Ectodermal cell (in vitro differentiated cells): Measurements from ENCODE around the gene DCLK3.

Experiments used
- H3K27ac ChIP-seq: 2 replicates; pipeline ENCODE4 v1.7.0; 2013; ENCODE audit warnings: mild to moderate bottlenecking, low read depth, low read length; ENCODE audit not compliant: insufficient read depth, poor library complexity, severe bottlenecking
- H3K27me3 ChIP-seq: 2 replicates; pipeline ENCODE4 v1.7.0; 2013; ENCODE audit warnings: mild to moderate bottlenecking, low read length; ENCODE audit not compliant: insufficient read depth, control insufficient read depth, poor library complexity, severe bottlenecking
- H3K36me3 ChIP-seq: one replicate; pipeline ENCODE4 v1.7.0; 2013; ENCODE audit warnings: low read length; ENCODE audit not compliant: control insufficient read depth, insufficient read depth
- H3K4me1 ChIP-seq: one replicate; pipeline ENCODE4 v1.7.0; 2013; ENCODE audit warnings: low read length; ENCODE audit not compliant: control insufficient read depth, insufficient read depth
- H3K4me3 ChIP-seq: 2 replicates; pipeline ENCODE4 v1.7.0; 2013; ENCODE audit warnings: low read depth, low read length, control low read depth; ENCODE audit not compliant: insufficient read depth
- H3K9me3 ChIP-seq: 2 replicates; pipeline ENCODE4 v1.7.0; 2013; ENCODE audit warnings: mild to moderate bottlenecking, low read length, moderate library complexity; ENCODE audit not compliant: control insufficient read depth
- WGBS, 2 experiments: methylation state at CpG; one replicate each; pipeline ENCODE4 v1.1.7; 2013; ENCODE audit warnings: missing lambda C conversion rate in 2 of 2; 5-methylcytosine and 5-hydroxymethylcytosine counted together

Gene DCLK3

DNA sequence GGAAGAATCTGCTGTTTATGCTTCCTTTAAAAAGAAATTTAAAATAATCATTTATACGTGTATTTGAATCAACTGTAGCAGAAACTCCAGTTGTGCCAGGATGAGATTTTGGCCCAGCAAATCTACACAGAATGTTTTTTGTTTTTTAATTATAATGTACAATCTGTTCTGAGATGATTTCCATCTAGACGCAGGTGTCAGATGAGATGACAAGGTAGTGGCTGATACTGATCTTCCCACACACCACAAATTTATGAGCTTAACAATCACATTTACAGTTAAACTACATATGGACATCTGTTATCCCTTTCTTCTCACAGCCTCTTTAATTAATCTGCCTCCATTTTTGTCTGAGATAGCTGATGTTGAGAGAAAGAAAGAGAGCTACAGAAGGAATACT lies 23.6 kb downstream of the DCLK3 start:
- H3K27ac ChIP-seq = no peak overlapping the region

DNA sequence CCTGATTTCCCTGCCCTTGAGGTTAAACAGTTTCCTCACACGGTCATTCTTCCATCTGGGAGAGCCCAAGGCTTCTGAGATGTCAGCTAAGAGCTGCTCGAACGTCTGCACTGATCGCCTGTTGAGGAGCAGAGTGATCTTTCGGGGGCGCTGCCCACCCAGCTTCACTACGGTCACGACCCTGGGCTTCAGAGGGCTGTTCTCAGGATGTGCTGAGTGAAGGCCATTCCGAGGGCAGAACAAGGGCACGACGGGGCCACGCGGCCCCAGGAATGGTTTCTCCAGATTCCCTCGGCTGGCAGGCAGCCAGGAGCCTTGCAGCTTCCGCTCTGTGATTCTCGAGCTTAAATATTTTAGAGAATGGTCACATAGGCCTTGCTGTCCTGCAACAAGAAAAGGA lies 25.7 kb downstream of the DCLK3 start:
- 93 to 94% methylated on average over 16 of the region's 16 CpGs for WGBS, 2 experiments
- H3K4me3 ChIP-seq = no peak overlapping the region
- H3K36me3 ChIP-seq = no peaks in the 10 kb centered on the region
- H3K4me1 ChIP-seq = no peaks in the 10 kb centered on the region
- H3K9me3 ChIP-seq = no peaks in the 10 kb centered on the region
- no peak overlapping the region for H3K27ac ChIP-seq
- H3K27me3 ChIP-seq = no peaks in the 10 kb centered on the region

More for the DNA sequence above, 23.6 kb downstream of the DCLK3 start:
- Histone ChIP-seq H3K9me3 (no peaks in the 10 kb centered on the region), H3K27me3 (no peaks in the 10 kb centered on the region), H3K36me3 (no peaks in the 10 kb centered on the region), H3K4me3 (no peak overlapping the region), H3K4me1 (no peaks in the 10 kb centered on the region)
- 75 to 100% methylated on average over 1 to 2 of the region's 2 CpGs for WGBS, 2 experiments

DNA sequence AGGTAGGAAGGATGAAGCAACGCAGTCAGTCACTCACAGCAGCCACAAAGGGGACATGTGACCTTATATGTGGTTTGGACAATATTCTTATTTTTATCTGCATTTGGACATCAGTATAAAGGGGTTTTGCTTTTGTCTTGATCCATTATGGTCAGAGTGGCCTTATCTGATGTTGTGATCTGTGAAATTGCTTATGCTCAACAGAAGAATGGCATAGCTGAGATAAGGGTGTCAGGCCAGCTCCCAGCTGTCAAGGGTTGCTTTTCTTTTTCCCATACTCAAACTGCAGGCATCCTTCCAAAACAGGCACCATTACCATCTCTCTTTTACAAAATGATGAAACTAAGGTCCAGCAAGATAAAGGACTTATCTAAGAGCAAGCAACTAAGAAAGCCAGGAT lies 28.1 kb downstream of the DCLK3 start:
- no peaks in the 10 kb centered on the region for H3K27me3 ChIP-seq
- WGBS, 2 experiments = 100% methylated on average over 1 of the region's 1 CpG
- no peaks in the 10 kb centered on the region for H3K36me3 ChIP-seq
- no peaks in the 10 kb centered on the region for H3K4me1 ChIP-seq
- H3K9me3 ChIP-seq = no peaks in the 10 kb centered on the region
- no peak overlapping the region for H3K27ac ChIP-seq
- H3K4me3 ChIP-seq = no peak overlapping the region

DNA sequence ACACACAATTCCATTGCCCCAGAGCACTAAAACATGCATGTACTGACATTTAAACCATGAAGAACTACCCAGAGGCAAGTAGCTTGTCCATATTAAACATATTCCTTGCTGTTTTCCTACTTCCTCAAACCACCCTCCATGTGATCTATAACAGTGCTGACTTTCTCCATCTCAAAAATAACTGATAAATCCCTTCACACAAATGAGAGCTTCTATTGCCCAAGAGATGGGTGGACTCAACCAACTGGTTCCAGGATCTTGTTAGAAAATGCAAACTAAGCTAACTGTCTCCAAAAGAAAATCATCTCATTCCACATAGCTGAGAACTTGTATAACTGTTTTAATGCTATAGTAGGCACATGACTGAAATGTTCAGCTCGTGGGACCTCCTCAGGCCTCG lies 29.6 kb downstream of the DCLK3 start:
- no peaks in the 10 kb centered on the region for H3K4me1 ChIP-seq
- no peak overlapping the region for H3K27ac ChIP-seq
- no peaks in the 10 kb centered on the region for H3K9me3 ChIP-seq
- H3K27me3 ChIP-seq = no peaks in the 10 kb centered on the region
- WGBS, 2 experiments = 93 to 98% methylated on average over 2 of the region's 2 CpGs
- H3K4me3 ChIP-seq = no peak overlapping the region
- H3K36me3 ChIP-seq = no peaks in the 10 kb centered on the region

DNA sequence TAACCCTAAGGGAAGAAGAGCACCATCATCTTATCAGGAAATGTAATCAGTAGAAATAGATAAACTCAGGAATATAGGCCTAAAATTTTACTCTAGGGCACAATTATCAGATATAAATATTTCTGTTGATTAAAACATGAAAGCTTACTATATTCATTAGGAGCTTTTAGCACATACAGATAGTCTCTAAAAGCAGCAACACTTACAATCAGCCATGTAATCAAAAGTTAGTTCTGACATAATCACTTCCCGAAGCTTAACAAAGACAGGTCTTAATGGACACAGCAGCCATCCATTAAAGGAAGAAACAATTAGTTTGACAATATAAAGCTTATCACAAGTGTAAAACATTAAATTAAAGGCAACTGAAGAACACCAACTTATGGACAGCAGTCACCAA lies 30.6 kb downstream of the DCLK3 start:
- H3K4me3 ChIP-seq = no peak overlapping the region
- no peaks in the 10 kb centered on the region for H3K36me3 ChIP-seq
- H3K4me1 ChIP-seq = no peaks in the 10 kb centered on the region
- H3K9me3 ChIP-seq = no peaks in the 10 kb centered on the region
- H3K27ac ChIP-seq = no peak overlapping the region
- no peaks in the 10 kb centered on the region for H3K27me3 ChIP-seq
- WGBS, 2 experiments = 81 to 91% methylated on average over 1 of the region's 1 CpG

- 92% methylated on average over 1 of the region's 1 CpG for WGBS, 2 experiments
- no peaks in the 10 kb centered on the region for H3K4me1 ChIP-seq
- no peaks in the 10 kb centered on the region for H3K36me3 ChIP-seq
- H3K9me3 ChIP-seq = no peaks in the 10 kb centered on the region
- no peak overlapping the region for H3K27ac ChIP-seq
- no peak overlapping the region for H3K4me3 ChIP-seq
- no peaks in the 10 kb centered on the region for H3K27me3 ChIP-seq
These were observed 31.1 kb downstream of the DCLK3 start for GRCh38 chr3:36733162-36733696.

DNA sequence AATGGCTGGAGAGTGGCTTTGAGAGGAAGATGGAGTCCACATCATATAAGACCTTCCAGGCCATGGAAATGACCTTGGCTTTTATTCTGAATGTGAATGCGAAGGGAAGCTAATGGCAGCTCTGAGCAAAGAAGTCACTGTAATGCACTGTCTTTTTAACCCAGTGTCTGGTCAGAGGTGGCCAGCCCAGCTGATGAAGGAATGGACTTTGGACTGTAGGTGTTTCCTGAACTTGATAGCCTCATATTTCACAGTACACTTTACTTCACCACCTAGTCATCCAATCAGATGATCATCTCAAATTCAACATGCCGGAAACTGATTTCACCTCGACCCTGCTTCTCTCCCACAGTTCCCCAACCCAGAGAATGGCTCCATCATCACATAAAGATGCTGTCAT lies 33.4 kb downstream of the DCLK3 start:
- Histone ChIP-seq H3K27me3 (no peaks in the 10 kb centered on the region), H3K36me3 (no peaks in the 10 kb centered on the region), H3K4me3 (no peak overlapping the region), H3K27ac (no peak overlapping the region), H3K4me1 (no peaks in the 10 kb centered on the region), H3K9me3 (no peaks in the 10 kb centered on the region)
- 93 to 96% methylated on average over 3 of the region's 3 CpGs for WGBS, 2 experiments

GRCh38 chr3:36729204-36730056 lies 34.9 kb downstream of the DCLK3 start:
- no peaks in the 10 kb centered on the region for H3K9me3 ChIP-seq
- H3K27ac ChIP-seq = no peak overlapping the region
- no peaks in the 10 kb centered on the region for H3K27me3 ChIP-seq
- no peaks in the 10 kb centered on the region for H3K36me3 ChIP-seq
- H3K4me3 ChIP-seq = no peak overlapping the region
- 62 to 69% methylated on average over 5 to 8 of the region's 9 CpGs for WGBS, 2 experiments
- no peaks in the 10 kb centered on the region for H3K4me1 ChIP-seq

DNA sequence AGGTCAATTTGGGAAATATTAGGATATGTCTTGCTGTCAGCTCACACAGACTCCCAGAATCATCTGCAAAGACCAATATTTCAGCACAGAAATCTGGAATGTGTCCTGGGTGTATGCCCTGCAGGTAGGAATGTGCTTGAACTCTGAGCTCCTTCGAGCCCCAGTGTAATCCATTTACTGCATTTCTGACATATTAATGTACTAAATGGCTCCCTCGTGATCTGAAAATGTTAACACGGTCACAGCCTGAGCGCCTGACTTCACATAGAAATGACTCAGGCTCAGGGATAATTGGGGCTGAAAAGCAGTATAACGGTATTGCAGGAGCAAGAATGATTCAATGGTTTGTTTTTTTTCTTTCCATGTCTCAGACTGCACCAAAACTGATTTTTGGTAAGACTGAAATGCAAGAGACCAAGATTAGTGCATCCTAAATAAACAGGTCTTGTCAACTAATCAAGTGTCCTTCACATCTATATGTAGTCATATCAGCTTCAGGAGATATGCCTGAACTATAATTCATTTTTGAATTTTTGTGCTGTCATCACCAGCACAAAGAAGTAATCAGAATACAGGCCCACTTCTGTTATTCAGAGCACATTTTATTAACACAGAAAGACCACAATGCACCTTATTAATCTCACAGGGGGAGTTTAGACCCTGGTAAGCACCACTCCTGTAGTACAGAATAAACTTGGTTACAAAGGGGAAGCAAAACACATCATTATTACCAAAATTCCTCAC lies 49.8 kb downstream of the DCLK3 start:
- no peaks in the 10 kb centered on the region for H3K36me3 ChIP-seq
- H3K4me1 ChIP-seq = no peaks in the 10 kb centered on the region
- H3K27me3 ChIP-seq = no peaks in the 10 kb centered on the region
- H3K27ac ChIP-seq = no peak overlapping the region
- H3K9me3 ChIP-seq = no peaks in the 10 kb centered on the region
- no peak overlapping the region for H3K4me3 ChIP-seq
- 84 to 88% methylated on average over 5 of the region's 5 CpGs for WGBS, 2 experiments

DNA sequence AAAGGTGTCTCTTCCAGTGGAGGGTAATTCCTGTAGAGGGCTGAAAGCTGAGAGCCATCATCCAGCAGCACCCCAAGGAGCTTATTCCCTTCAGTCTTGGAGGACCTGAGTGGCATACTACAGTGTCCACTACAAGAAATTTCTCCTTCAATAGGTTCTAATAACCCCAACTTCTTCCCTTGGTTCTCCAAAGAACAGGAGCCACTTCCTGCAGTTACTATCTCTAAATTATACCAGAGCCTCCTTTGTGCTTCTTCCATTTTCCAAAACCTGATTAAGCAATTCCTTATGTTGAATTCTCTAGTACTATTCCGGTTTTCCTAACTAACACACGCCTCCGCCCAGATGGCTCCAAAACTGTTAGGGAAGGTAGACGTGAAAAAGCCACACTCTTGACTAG lies 50.4 kb downstream of the DCLK3 start:
- no peak overlapping the region for H3K4me3 ChIP-seq
- no peaks in the 10 kb centered on the region for H3K4me1 ChIP-seq
- no peaks in the 10 kb centered on the region for H3K9me3 ChIP-seq
- WGBS, 2 experiments = 92 to 93% methylated on average over 4 of the region's 4 CpGs
- H3K36me3 ChIP-seq = no peaks in the 10 kb centered on the region
- no peak overlapping the region for H3K27ac ChIP-seq
- H3K27me3 ChIP-seq = no peaks in the 10 kb centered on the region
